SK-N-SH (cell line): Measurements from ENCODE around the gene RCN1. TPM values are rescaled to one million over a fixed set of nuclear protein-coding genes. Genes with fewer than 3 reads are reported as not detected.

Experiments used
- CTCF ChIA-PET: fragments of 300-600, 350-600 bp; formaldehyde crosslinking; extraction: SDS; loops from one replicate; lab custom pipeline; 2021; lab: Yijun Ruan, JAX
- POLR2A ChIA-PET: fragments of 350-600 bp; sonication (Branson Sonifier 250); formaldehyde crosslinking; extraction: SDS; loops from one replicate; lab custom pipeline; 2020; ENCODE audit warnings: antibody characterized with exemption, inconsistent platforms; lab: Yijun Ruan, JAX
- DNase-seq: peaks from one replicate; pipeline ENCODE4 v3.0.0; 2012
- H2AFZ ChIP-seq: fragments of 200-600 bp; sonication (generic); 2 replicates; pipeline ENCODE4 v1.8.1; 2016; ENCODE audit warnings: antibody characterized with exemption, mild to moderate bottlenecking, low read depth
- H3F3A ChIP-seq: fragments of 200-600 bp; sonication (generic); replicated peaks from 2 replicates; pipeline ENCODE3; 2016; ENCODE audit warnings: antibody characterized with exemption, mild to moderate bottlenecking; ENCODE audit not compliant: insufficient read depth
- H3K27ac ChIP-seq, 2 experiments: fragments of 200-500 bp in 1 of 2; fragments of 200-600 bp in 1 of 2; sonication (Bioruptor generic) in 1 of 2; sonication (generic), shearing (Covaris generic) in 1 of 2; 2 replicates each; pipeline versions ENCODE4 v1.5.1 to v1.6.1; 2014 to 2016; ENCODE audit warnings: low read depth in 2 of 2, inconsistent platforms in 1 of 2, low read length in 1 of 2, mild to moderate bottlenecking in 1 of 2, mixed read lengths in 1 of 2
- H3K27me3 ChIP-seq: fragments of 200-600 bp; sonication (generic), shearing (Covaris generic); 2 replicates; pipeline ENCODE4 v1.6.1; 2016; ENCODE audit warnings: mixed run types; ENCODE audit not compliant: insufficient read depth
- H3K36me3 ChIP-seq, 2 experiments: fragments of 200-500 bp in 1 of 2; fragments of 200-600 bp in 1 of 2; sonication (Bioruptor generic) in 1 of 2; sonication (generic) in 1 of 2; replicated peaks in 1 of 2; 2 replicates each; pipeline versions ENCODE3 to v1.5.1; 2014 to 2016; ENCODE audit warnings: low read length in 1 of 2, mild to moderate bottlenecking in 1 of 2; ENCODE audit not compliant: insufficient read depth in 2 of 2, control insufficient read depth in 1 of 2
- H3K4me1 ChIP-seq, 2 experiments: fragments of 200-500 bp in 1 of 2; fragments of 200-600 bp in 1 of 2; sonication (Bioruptor generic) in 1 of 2; sonication (generic), shearing (Covaris generic) in 1 of 2; 2 replicates each; pipeline versions ENCODE4 v1.5.1 to v1.6.1; 2014 to 2016; ENCODE audit warnings: low read depth in 1 of 2, low read length in 1 of 2, mixed run types in 1 of 2; ENCODE audit not compliant: insufficient read depth in 2 of 2, control insufficient read depth in 1 of 2
- H3K4me2 ChIP-seq: fragments of 200-600 bp; sonication (generic), shearing (Covaris generic); 2 replicates; pipeline ENCODE4 v1.6.1; 2017; ENCODE audit warnings: mixed run types
- H3K4me3 ChIP-seq, 2 experiments: fragments of 200-500 bp in 1 of 2; fragments of 200-600 bp in 1 of 2; sonication (Bioruptor generic) in 1 of 2; sonication (generic), shearing (Covaris generic) in 1 of 2; 2 replicates each; pipeline versions ENCODE4 v1.5.1 to v1.8.1; 2014 to 2016; ENCODE audit warnings: low read depth in 2 of 2, inconsistent platforms in 1 of 2, low read length in 1 of 2, mild to moderate bottlenecking in 1 of 2, mixed read lengths in 1 of 2, moderate library complexity in 1 of 2
- H3K79me2 ChIP-seq: fragments of 200-600 bp; sonication (generic); 2 replicates; pipeline ENCODE4 v1.8.1; 2017; ENCODE audit warnings: mild to moderate bottlenecking; ENCODE audit not compliant: insufficient read depth
- H3K9ac ChIP-seq: fragments of 200-600 bp; sonication (generic); 2 replicates; pipeline ENCODE4 v1.6.1; 2017; ENCODE audit warnings: mixed run types
- H3K9me2 ChIP-seq: fragments of 200-600 bp; sonication (generic); 2 replicates; pipeline ENCODE4 v1.6.1; 2017; ENCODE audit warnings: mixed run types
- H3K9me3 ChIP-seq: fragments of 200-600 bp; sonication (generic); 2 replicates; pipeline ENCODE4 v1.6.1; 2017; ENCODE audit warnings: mixed run types, mild to moderate bottlenecking, moderate library complexity
- H4K20me1 ChIP-seq: fragments of 200-600 bp; sonication (generic); 2 replicates; pipeline ENCODE4 v1.6.1; 2017; ENCODE audit warnings: mild to moderate bottlenecking, mixed run types; ENCODE audit not compliant: insufficient read depth
- ELF1 ChIP-seq: IDR thresholded peaks from 2 replicates; pipeline ENCODE4 v1.4.0; 2012
- EP300 ChIP-seq, 2 experiments: IDR thresholded peaks; 2 replicates each; pipeline versions ENCODE4 v1.4.0 to v1.6.1; 2012; ENCODE audit warnings: borderline replicate concordance in 1 of 2, low read depth in 1 of 2, low read length in 1 of 2
- EZH2phosphoT487 ChIP-seq: fragments of 200-600 bp; sonication (generic); IDR thresholded peaks from 2 replicates; pipeline ENCODE4 v1.6.1; 2017; ENCODE audit warnings: low read depth, mixed run types, mild to moderate bottlenecking, antibody characterized with exemption, moderate library complexity, borderline replicate concordance
- FOXJ3 ChIP-seq: sonication (generic); formaldehyde crosslinking; IDR thresholded peaks from 2 replicates; pipeline ENCODE4 v1.5.1; 2020; ENCODE audit warnings: mild to moderate bottlenecking, missing genetic modification reagents
- FOXM1 ChIP-seq: IDR thresholded peaks from 2 replicates; pipeline ENCODE4 v1.4.0; 2012; ENCODE audit warnings: low read depth, mild to moderate bottlenecking
- GABPA ChIP-seq: IDR thresholded peaks from 2 replicates; pipeline ENCODE4 v1.4.0; 2012; ENCODE audit warnings: low read depth, mild to moderate bottlenecking
- MAX ChIP-seq: IDR thresholded peaks from 2 replicates; pipeline ENCODE4 v1.4.0; 2012; ENCODE audit warnings: low read depth
- MEF2A ChIP-seq: IDR thresholded peaks from 2 replicates; pipeline ENCODE4 v1.4.0; 2012; ENCODE audit warnings: low read depth, borderline replicate concordance
- NFIC ChIP-seq: IDR thresholded peaks from 2 replicates; pipeline ENCODE4 v1.4.0; 2012; ENCODE audit warnings: borderline replicate concordance
- NRF1 ChIP-seq: IDR thresholded peaks from 2 replicates; pipeline ENCODE4 v1.6.1; 2012; ENCODE audit warnings: low read depth, mild to moderate bottlenecking, low read length
- RCOR1 ChIP-seq: fragments of 150-350 bp; IDR thresholded peaks from 2 replicates; pipeline ENCODE4 v1.6.1; 2017; ENCODE audit warnings: antibody characterized with exemption, low read length
- RXRA ChIP-seq: IDR thresholded peaks from 2 replicates; pipeline ENCODE4 v1.4.0; 2012; ENCODE audit warnings: low read depth, mild to moderate bottlenecking, borderline replicate concordance
- SMC3 ChIP-seq: IDR thresholded peaks from 2 replicates; pipeline ENCODE4 v1.6.1; 2012; ENCODE audit warnings: low read depth, low read length, improper control_type of control experiment
- TCF12 ChIP-seq: IDR thresholded peaks from 2 replicates; pipeline ENCODE4 v1.4.0; 2012
- TEAD4 ChIP-seq: IDR thresholded peaks from 2 replicates; pipeline ENCODE4 v1.4.0; 2012; ENCODE audit warnings: mild to moderate bottlenecking, borderline replicate concordance; ENCODE audit not compliant: insufficient read depth
- USF1 ChIP-seq: IDR thresholded peaks from 2 replicates; pipeline ENCODE4 v1.4.0; 2012; ENCODE audit warnings: low read depth, borderline replicate concordance
- USF2 ChIP-seq: fragments of 150-350 bp; IDR thresholded peaks from 2 replicates; pipeline ENCODE4 v1.6.1; 2017; ENCODE audit warnings: antibody characterized with exemption, low read length, low read depth, borderline replicate concordance
- YY1 ChIP-seq: IDR thresholded peaks from 2 replicates; pipeline ENCODE4 v1.4.0; 2012; ENCODE audit warnings: low read depth, mild to moderate bottlenecking
- ZBTB33 ChIP-seq: IDR thresholded peaks from 2 replicates; pipeline ENCODE4 v1.4.0; 2012; ENCODE audit warnings: low read depth, borderline replicate concordance
- WGBS: methylation state at CpG from one replicate; pipeline ENCODE4 v1.1.6; 2017; ENCODE audit warnings: low lambda C conversion rate; 5-methylcytosine and 5-hydroxymethylcytosine counted together
- polyA plus RNA-seq, 3 experiments: library from polyadenylated mRNA; depleted of rRNA; stranded (reverse); fragments of >200 nt; gene quantifications; 2 replicates each; pipeline ENCODE4 v1.2.3, GENCODE V29; 2012

Gene RCN1
- polyA plus RNA-seq, 1 of the 3 experiments (the other 2 are of a cell fraction), result 63.3 TPM

GRCh38 chr11:32045456-32045855 lies 45.4 kb upstream of the RCN1 start:
- H3K27me3 ChIP-seq, result peaks cover 16% of the 10 kb centered on the region
- no peak overlapping the region for H2AFZ ChIP-seq
- H3K27ac ChIP-seq, result no peak overlapping the region
- H3K36me3 ChIP-seq, result no peaks in the 10 kb centered on the region
- POLR2A ChIA-PET, result no interaction called here
- H3K9me3 ChIP-seq, result no peaks in the 10 kb centered on the region
- TF ChIP-seq NFIC (no peak), RXRA (no peak), RCOR1 (no peak), FOXJ3 (CRISPR knock-in tag) (no peak), SMC3 (no peak)
- TF ChIP-seq, all 33 proteins: peak for 0
- DNase-seq, result no peak
- Histone ChIP-seq H3K4me3 (no peak overlapping the region), H3K4me1 (peaks cover 0 to 15% of the 10 kb centered on the region in 2 experiments; a peak in 1 of 4 replicates), H3F3A (no peaks in the 10 kb centered on the region), H3K9me2 (no peaks in the 10 kb centered on the region), H4K20me1 (no peaks in the 10 kb centered on the region), H3K9ac (no peak overlapping the region), H3K79me2 (no peaks in the 10 kb centered on the region), H3K4me2 (no peak overlapping the region)
- CTCF ChIA-PET, result interaction anchor here (1.0 to 5.1 kb wide), 3 partner anchors 128 to 806 kb away, joined by 3 to 43 read pairs (median 3); no protein-coding TSS in a partner anchor

- no peaks in the 10 kb centered on the region for H3K79me2 ChIP-seq
- POLR2A ChIA-PET, result no interaction called here
- no peak for DNase-seq
- H3K27ac ChIP-seq, result no peak overlapping the region
- H3K4me1 ChIP-seq, result no peaks in the 10 kb centered on the region; a peak in 1 of 4 replicates
- peaks cover 53% of the 10 kb centered on the region; the same call in 1 of the 2 replicates for H3K27me3 ChIP-seq
- CTCF ChIA-PET, result interaction anchor here (1.0 to 7.4 kb wide), 3 partner anchors 9 to 130 kb away, joined by 3 to 214 read pairs (median 3); no protein-coding TSS in a partner anchor
- 20% methylated on average over 4 of the region's 4 CpGs for WGBS
- H3F3A ChIP-seq, result no peaks in the 10 kb centered on the region
- TF ChIP-seq NRF1 (no peak), MEF2A (no peak), MAX (no peak), ELF1 (no peak)
- no peaks in the 10 kb centered on the region for H4K20me1 ChIP-seq
- H3K9me3 ChIP-seq, result no peaks in the 10 kb centered on the region
- no peak overlapping the region for H3K9ac ChIP-seq
- no peaks in the 10 kb centered on the region for H3K9me2 ChIP-seq
- H3K36me3 ChIP-seq, result no peaks in the 10 kb centered on the region
- H2AFZ ChIP-seq, result no peak overlapping the region
- no peak overlapping the region for H3K4me3 ChIP-seq
- no peak overlapping the region for H3K4me2 ChIP-seq
Measured at GRCh38 chr11:32050264-32050663, 40.6 kb upstream of the RCN1 start.

GRCh38 chr11:32052215-32052614 lies 38.7 kb upstream of the RCN1 start:
- no peaks in the 10 kb centered on the region for H3K9me3 ChIP-seq
- H3K9ac ChIP-seq, result no peak overlapping the region
- H3K9me2 ChIP-seq, result no peaks in the 10 kb centered on the region
- CTCF ChIA-PET, result interaction anchor here (0.6 to 7.4 kb wide), 48 partner anchors 9 to 945 kb away, joined by 3 to 214 read pairs (median 4); partner anchors contain the start of gene RCN1
- 0 out of 4 replicates have a peak overlapping the region, but pooled peaks of 1 of the 2 experiments have one; percentile 19 for H3K4me3 ChIP-seq
- no peak overlapping the region for H2AFZ ChIP-seq
- H3K36me3 ChIP-seq, result no peaks in the 10 kb centered on the region
- POLR2A ChIA-PET, result no interaction called here
- H3F3A ChIP-seq, result no peaks in the 10 kb centered on the region
- H3K27ac ChIP-seq, result no peak overlapping the region
- no peaks in the 10 kb centered on the region for H4K20me1 ChIP-seq
- WGBS, result 5% methylated on average over 6 of the region's 6 CpGs
- no peaks in the 10 kb centered on the region; a peak in 1 of 4 replicates for H3K4me1 ChIP-seq
- peak; percentile 43 for DNase-seq
- H3K27me3 ChIP-seq, result peaks cover 63% of the 10 kb centered on the region
- no peak overlapping the region for H3K4me2 ChIP-seq
- H3K79me2 ChIP-seq, result no peaks in the 10 kb centered on the region
- no peak for TF ChIP-seq EP300 (IDR thresholded peaks at IDR 0.05; ENCODE audit: borderline replicate concordance in 1 of 2, low read depth in 1 of 2, low read length in 1 of 2)
- TF ChIP-seq FOXM1, result no peak
- no peak for TF ChIP-seq ZBTB33
- TF ChIP-seq EZH2phosphoT487, result no peak
- TF ChIP-seq FOXJ3 (CRISPR knock-in tag), result no peak
- no peak for TF ChIP-seq USF2
- no peak for TF ChIP-seq TCF12
- peak; percentile 36 for TF ChIP-seq NRF1
- no peak for TF ChIP-seq YY1
- no peak for TF ChIP-seq MEF2A
- no peak for TF ChIP-seq TEAD4
- no peak for TF ChIP-seq USF1
- no peak for TF ChIP-seq GABPA
